Right renal pelvis (tissue), 4 donors: ENCODE data around the gene SRBD1. TPM values are rescaled to one million over a fixed set of nuclear protein-coding genes. Genes with fewer than 3 reads are reported as not detected.
"Not testable (repeated sequence)": the region's sequence is repeated elsewhere in the genome, so short reads cannot be mapped to it uniquely, and the experiment has no call there.

Experiments
- DNase-seq, 4 donors: peaks; one replicate each; pipeline ENCODE4 v3.0.0-alpha.2; 2013; ENCODE audit warnings: low read depth in 4 of 4, low spot score in 3 of 4, missing footprints in 1 of 4
- polyA plus RNA-seq, 4 donors: library from polyadenylated mRNA; unstranded; fragments of 120-200 nt; gene quantifications; one replicate each; pipeline ENCODE4 v1.2.1, GENCODE V29; 2013; ENCODE audit not compliant: insufficient read length in 4 of 4

SRBD1 gene
- polyA plus RNA-seq, 4 donors, result 21.3 to 26.6 (median 26.1) TPM

DNA sequence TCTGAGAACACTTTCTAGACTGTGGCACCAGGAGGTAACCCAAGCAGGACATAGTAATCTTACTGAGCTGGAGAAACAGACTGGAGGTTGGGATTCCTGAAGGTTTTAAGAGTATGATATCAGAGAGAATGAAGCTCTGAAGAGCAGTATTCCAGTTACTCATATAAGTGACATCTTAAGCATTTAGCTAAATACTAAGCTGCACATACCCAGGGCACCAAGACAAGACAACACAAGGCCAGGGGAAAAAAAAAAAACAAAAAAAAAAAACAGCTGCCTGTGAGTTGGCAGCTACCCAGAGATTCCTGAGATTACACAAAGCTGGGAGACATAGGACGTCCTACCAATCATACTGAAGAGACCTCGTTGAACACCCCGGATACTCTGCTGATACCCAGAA lies 175.8 kb downstream of the SRBD1 start:
- DNase-seq, result no peak

DNA sequence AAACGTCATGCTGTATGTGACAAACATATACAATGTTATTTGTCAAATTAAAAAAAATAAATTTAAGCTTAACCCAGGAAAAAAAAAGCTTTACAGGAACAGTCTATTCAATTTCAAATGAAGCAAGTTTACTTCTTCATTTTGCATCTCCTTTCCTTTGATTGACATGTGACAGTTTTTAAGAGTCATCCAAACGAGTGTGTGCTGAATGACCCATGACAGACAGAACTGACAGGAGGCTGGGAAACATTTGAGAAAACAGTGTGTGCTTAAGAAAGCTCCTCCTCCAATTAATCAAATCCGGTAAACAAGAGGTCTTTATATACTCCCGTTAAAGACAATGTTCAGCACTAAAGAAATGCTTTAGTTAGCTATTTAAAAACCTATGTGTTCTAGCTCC lies 177.7 kb downstream of the SRBD1 start:
- DNase-seq, result no peak

DNA sequence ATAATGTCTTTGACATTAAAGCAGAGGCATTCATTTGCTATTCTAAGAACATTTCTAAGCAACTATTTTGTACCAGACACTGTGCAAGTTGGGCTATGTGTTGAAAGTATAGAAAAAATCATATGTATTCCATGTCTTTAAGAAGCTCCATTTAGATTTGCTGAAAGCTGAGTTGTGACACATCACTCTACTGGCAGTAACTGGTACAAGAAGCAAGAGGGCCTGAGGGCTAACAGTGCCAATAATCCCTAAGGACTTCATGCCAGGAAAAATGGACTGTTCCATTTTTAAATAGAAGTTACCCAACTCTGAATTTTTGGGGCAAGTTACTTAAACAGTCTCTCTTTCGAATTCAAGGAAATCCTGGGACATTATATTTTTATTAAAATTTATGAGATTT lies 178.7 kb downstream of the SRBD1 start:
- no peak for DNase-seq

DNA sequence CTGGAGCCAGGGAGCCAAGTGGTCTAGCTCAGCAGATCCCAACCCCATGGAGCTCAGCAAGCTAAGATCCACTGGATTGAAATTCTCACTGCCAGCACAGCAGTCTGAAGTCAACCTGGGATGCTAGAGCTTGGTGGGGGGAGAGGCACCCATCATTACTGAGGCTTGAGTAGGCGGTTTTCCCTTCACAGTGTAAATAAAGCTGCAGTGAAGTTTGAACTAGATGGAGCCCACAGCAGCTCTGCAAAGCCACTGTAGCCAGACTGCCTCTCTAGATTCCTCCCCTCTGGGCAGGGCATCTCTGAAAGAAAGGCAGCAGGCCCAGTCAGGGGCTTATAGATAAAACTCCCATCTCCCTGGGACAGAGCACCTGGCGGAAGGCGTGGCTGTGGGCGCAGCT lies 185.0 kb downstream of the SRBD1 start:
- not testable (repeated sequence) for DNase-seq

DNA sequence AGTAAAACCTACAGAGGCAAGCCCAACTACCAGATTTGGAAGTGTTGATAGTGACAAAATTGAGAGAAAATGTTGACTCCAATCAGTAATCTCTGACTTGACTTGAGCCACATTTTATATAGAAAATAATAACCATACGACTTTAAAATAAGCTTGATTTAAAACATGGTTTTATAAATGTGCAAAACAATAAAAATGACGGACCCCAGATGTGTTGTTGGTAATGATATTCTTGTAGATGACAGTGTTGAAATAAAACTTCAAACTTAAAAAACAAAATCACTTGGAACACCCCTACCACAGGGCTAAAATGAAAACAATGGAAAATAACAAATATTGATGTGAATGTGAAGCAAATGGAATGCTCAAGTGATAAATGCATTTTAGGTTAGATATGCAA lies 188.1 kb downstream of the SRBD1 start:
- peak in 3 of 4 donors; percentile 22 to 34 (median 30) for DNase-seq

DNA sequence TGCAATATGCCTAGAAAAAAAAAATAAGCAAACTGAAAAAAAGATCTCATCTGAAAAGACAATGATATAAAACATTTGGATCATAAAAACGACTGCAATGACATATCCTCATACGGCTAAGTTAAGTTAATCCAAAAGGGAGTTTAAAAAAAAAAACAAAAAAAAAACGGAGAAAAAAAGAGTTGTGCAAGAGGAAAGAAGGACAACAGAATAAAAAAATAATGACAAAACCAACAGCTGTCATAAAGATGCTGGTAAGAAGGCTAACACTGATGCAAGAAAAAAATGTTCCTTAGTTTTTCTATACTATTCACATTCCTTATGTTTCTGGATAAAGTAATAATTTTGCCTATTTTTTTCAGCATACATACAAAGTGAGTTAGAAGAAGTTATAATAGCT lies 192.5 kb downstream of the SRBD1 start:
- DNase-seq, result no peak

DNA sequence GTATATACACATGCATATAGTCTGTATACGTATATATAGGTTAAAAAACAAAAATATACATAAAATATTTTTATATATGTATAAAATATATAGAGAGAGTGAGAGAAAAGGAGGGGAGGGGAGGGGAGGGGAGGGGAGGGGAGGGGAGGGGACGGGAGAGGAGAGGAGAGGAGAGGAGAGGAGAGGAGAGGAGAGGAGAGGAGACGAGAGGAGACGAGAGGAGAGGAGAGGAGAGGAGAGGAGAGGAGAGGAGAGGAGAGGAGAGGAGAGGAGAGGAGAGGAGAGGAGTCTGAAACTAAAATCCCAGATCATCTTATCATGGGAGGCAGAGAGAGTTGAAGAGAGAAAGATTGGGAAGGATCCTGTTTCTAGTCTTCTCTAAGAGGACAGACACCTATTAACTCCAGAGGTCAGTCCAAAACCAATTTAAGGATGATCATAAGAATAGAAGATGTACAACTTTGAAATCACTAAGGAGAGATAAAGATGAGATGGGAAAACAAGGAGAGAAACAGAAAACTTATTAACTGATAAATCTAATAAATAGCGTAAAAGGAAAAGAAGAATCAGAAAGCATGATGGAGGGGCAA lies 195.4 kb downstream of the SRBD1 start:
- DNase-seq, result no peak

DNA sequence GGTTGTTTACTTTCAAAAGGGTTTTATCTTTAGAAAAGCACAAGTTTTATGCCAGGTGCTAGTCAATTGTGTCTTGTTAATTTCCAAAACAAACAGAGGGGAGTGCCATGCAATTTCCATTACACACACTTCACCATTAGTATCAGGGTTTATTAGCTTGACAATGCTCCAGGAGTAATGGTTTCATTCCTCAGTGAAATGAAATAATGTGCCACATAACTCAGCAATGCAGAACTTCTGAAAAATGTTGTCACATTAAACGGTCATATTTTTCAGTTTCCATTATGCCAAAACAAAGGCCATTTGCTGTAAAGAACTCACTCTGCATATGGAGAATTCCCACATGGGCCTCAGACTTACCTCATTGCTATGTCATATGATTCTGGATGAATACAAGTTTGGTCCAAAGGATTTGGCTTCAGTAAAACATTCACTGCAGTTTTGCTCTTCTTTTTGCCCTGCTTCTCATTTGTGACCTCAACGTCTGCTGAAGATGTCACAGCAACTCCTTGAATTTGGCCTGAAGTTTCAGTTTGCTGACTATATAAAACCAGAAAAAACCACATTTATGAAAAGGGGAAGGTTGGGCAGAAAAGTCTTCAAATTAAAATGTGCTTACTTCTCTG lies 198.2 kb downstream of the SRBD1 start:
- no peak for DNase-seq

DNA sequence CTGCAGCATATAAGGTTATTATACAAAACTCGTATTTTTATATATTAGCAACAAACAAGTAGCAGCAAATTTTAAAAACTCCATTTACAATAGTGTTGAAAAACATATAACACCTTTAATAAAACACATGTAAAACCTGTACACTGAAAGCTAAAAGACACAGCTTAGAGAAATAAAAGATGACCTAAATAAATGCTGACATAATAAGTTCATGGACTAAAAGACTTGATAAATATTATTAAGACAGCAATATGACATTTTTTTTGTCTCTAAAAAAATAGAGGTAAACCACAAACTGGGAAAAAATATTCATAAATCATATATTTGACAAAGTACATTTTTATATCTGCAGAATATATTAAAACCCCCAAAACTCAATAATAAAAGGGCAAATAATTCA lies 201.4 kb downstream of the SRBD1 start:
- no peak for DNase-seq

DNA sequence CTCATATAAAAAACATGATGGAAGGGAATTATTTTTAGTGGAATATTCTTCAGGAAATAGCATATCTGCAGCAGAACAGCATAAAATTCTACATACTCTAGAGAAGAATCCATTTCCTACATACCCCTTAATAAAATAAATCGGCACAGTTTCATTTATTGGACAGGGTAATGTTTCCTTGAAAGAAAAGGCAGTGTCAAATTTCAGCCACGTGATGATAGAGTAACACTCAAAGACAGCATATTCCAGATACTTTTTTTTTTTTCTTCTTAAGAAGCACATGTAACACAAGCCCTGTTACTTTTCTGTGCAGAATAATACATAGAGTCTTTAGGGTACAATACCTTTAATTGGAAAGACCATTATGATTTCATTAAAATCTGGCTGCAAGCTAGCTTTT lies 204.4 kb downstream of the SRBD1 start:
- no peak for DNase-seq

DNA sequence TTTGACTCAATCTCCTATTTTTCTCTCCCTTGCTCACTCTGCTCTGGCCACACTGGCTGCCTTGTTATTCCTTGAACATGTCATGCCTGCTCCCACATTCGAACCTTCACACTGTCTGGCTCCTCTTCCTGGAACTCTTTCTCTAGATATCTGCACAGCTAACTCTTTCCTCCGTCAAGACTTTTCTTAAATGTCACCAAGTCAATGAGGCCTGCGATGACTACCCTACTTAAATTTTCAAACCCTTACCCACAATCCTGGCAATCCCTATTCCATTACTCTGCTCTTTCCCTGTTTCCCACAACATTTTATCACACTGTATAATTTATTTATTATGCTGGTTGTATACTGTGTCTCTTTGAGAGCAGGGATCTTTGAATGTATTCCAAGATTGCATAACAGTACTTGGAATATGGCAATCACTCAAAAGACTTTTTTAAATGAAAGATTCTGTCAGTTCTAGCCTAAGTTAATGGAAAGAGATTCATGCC lies 206.2 kb downstream of the SRBD1 start:
- DNase-seq, result no peak

DNA sequence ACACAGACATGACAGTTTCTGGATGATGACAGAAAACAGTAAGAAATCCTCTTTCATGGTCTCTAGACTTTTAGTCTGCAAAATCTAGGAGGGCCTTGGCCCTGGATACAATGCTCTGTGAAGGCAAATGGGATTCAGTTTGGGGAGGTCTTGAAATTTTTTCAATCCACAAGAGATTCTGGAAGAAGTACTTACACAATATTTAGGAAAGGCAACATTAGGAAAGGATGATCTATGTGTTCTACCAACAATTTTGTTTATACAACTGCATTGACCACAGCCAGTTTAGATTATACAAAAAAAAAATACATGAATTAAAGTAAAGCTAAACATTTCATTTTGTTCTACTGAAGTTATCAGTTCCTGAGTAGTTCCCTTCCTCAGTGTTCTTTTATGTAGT lies 208.0 kb downstream of the SRBD1 start:
- no peak for DNase-seq

DNA sequence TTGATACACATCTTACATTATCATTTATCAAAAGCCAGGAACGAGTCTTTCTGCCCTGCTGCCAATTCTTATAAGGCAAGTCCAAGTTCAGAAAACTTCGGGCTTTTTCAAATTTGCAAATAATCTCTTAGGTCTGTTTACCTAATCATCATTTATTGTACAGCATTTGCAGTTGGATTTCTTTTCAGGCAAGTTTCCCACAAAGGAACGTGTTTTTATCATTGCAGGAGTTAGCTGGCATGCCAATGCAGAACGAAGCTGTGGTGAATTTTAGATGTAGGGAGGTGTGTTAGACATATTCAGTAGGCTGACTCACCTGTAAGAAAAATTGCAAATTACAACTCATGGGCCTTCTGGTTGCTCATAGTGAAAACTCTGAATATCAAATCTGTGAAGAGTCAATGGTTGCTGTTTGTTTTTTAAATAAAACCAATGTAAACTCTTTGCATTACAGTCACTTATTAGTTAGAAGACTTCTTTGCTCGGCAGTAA lies 209.6 kb downstream of the SRBD1 start:
- DNase-seq, result no peak

DNA sequence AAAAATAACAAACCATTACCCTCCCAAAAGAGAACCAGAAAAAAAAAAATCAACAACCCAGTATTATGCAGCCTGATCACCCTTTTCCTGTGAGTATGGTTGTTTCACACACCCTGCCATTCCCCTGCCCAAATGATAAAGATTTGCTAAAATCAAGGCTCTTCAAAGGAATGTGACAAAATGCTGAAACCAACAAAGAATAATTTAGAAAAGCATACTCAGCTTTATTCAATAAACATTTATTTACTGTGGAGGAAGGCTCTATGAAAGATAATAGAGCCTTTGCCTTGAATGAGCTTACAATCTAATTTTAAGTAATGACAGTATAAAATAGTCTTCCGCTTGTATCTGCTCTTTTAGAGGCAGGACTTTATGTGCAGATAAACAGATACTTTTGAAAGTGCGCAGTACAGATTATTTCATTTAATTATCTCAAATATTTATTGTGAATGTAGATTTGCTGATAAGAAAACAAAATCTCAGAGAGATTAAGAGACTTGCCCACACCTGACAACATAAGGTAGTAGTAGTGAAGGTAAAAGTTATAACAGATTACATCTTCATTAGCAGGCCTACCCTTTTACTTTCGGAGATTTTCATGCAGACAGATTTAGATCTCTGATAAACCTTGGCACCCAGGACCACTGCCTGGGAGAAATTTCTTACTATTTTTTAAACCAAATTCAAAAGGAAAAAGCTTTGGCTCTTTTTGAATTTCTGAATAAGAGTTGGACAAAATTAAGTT lies 211.9 kb downstream of the SRBD1 start:
- no peak for DNase-seq

DNA sequence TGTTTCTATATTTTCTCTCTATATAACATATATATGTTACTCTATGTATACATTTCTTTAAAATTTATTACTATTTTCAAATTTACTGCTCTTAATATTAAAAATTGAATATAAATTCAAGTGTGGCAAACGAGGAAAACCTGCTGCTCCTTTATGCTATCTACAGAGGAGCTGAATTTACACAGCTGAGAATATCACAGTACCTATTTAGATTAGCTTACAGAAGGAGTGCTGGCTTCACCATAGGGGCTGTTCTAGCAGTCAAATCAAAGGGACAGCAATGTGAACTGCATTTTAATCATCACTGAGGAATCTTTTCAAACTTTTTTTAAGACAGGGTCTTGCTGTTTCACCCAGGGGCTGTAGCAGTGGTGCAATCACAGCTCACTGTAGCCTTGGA lies 213.8 kb downstream of the SRBD1 start:
- DNase-seq, result no peak

DNA sequence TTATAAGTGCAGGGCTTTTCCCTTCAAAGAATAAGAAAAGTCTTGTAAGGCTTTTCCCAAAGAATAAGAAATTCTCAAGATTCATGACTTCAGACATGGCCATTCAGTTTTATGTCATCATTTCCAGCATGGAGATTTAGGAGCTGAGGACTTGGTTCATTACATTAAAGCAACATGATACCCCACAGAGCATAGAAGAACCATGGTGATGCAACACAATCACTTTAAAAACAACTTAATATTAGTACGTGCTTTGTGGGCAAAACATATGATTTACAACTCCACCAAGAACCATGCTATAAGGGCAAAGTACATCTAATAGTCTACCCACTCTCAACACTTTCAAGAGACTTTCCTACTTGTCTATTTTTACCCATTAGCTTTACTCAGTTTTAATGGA lies 214.4 kb downstream of the SRBD1 start:
- no peak for DNase-seq

DNA sequence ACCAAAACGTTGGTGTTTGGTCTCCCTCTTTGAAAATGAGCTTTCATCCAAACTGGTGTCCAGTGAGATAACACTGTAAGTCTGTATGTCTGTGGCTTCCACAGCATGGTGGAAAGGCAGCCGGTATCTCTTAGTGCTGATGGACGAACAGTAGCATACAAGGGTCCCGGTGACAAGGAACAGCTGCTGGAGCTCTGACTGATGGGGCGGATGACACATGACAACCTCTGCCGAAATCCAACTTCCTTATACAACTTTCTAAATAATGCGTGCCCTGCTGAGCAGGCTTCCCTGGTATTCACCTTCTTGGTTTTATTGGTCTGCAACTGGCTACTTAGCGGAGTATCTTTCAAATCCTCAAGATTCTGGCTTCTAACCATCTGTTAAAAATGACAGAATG lies 216.2 kb downstream of the SRBD1 start:
- DNase-seq, result no peak

DNA sequence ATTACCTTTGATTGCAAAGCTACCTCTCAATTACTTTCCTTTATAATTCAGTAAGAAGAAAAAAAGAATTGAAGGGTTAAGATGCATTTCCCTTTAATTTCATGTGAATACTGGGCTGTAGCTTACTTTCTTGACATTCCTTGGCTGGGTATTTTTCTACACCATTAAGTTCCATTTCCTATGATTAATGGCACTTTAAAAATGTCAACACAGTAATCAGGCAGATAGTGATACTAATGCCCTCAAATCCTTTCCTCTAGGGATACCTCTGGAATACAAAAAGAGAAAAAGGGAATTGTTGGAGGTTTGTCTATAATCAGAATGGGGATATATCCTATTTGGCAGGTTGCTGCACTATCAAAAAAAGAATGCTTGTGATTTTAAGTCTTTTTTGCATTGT lies 216.9 kb downstream of the SRBD1 start:
- DNase-seq, result peak in 1 of 4 donors; percentile 43

DNA sequence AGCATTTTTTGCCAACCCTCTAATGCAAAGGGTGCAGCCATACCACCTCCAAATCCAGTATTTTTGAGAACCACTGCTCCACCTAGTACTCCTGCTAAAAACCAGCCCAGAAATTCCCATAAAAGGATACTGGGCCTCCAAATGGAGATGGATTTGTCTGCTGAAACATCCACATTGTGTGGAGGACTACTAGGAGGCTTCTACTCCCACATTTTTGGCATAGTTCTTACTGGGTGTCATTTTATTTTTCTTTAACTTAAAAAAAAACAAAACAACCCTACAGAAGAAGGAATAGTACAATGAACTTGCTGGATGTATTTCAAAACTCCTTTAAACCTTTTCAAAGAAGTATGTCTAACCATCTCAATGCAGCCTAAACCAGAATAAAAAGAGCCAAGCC lies 219.2 kb downstream of the SRBD1 start:
- no peak for DNase-seq

DNA sequence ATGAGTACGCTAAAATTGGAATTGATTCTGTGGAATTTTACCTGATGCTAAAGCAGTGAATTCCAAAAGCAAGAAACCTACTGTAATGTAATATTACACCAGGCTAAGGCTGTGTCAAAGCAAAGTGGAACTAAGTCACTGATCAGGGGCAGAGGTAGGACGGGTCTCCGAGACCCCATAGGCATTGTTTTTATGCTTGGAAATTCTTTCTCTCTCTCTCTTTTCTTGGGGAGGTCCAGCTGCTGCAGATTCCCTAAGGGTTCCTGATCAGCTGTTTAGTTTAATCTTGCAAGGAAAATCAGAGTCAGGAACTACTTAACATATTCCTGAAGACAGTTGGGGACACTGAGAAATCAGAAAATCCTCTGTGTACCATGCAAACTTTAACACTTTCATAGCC lies 220.2 kb downstream of the SRBD1 start:
- DNase-seq, result no peak

DNA sequence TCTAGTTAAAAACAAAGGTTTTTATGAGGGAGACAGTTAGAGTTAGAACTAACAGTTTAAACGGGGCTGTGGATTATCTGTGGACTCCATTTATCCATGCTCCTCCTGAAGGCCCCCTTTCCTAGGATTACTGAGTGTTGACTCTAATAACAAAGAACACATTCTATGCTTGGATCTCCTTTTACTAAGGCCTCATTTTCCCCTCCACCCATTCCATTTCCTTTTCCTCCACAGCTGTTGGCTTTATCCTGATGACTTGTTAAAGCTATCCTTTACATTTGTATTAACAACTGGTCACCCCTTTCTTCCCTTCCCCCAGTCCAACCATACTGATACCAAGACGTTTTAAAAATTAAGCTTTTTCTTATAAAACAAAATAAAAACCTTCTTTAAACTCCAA lies 220.6 kb downstream of the SRBD1 start:
- no peak for DNase-seq

DNA sequence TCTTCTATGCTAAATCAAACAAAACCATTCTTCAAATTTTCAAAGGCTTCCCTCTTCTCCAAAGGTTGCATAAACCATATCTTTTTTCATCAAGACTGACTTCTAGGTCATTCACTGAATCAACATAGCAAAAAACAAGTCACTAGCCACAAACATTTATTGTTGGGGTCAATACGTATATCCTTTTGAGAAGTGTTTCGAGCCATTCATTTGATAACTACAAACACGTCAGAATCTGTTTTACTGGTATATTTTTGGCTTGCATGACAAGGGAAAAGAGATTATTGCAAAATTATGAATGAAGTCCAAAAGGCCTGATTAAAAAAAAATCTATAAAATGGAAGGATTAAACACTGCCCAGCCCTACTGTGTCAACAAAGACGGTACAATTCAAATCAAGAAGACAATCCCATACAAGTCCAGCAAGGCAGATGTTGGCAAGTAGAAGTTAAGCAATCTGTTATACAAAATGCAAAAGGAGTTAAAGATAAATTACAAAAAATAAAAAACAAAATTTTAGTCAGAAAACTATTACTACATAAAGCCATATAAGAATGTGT lies 222.4 kb downstream of the SRBD1 start:
- DNase-seq, result no peak
